Measurements from ENCODE around the gene FEV. TPM values are rescaled to one million over a fixed set of nuclear protein-coding genes. Genes with fewer than 3 reads are reported as not detected.

The FEV gene
- polyA plus RNA-seq, 1 donor (not counting 4 experiments of a cell fraction or from before 2014, with no cell fraction given): not detected

DNA sequence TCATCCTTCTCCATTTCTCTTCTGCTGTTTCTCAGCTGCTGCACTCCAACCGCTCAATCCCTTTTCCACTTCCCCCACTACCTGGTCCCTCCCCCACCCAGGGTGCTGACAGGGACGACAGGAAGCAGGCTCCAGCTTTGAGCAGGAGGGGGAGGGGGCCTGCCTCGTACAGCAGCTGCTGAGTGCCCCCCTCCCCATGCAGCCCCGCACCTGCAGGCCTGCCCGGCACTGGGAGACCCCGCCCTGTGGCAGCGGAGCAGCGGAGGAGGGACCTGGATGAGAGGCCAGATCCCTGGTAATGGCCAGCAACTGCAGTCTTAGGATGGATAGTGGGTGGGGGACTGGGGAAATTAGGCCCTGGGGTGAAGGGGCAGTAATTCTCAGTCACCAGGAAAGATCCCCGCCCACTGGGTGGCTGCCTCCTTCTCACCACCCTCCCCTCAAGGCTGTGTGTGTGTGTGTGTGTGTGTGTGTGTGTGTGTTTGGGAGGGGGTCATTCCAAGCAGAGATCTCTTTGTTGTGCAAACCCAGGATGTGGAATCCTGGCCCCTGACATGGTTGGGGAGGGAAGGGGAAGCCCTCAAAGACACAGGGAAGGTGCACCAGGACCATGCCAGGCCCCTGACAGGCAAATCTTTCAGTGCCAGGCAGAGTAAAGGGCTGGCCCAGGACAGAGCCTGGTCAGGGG lies 15.0 kb upstream of the FEV start:
- H3K4me3 ChIP-seq (ENCODE audit: control insufficient read depth in 2 of 3, extremely low read depth in 1 of 3, insufficient read depth in 2 of 3, low read depth in 1 of 3, low read length in 3 of 3): no peak overlapping the region
- no peak overlapping the region for H2AFZ ChIP-seq (ENCODE audit: control insufficient read depth, low read length)
- peaks cover 15% of the 10 kb centered on the region for H3K4me1 ChIP-seq (ENCODE audit: control insufficient read depth, extremely low read depth, insufficient read depth, low read length)
- no peak for TF ChIP-seq EZH2 (IDR thresholded peaks at IDR 0.05; ENCODE audit: low read length)
- TF ChIP-seq, protein P1, sequence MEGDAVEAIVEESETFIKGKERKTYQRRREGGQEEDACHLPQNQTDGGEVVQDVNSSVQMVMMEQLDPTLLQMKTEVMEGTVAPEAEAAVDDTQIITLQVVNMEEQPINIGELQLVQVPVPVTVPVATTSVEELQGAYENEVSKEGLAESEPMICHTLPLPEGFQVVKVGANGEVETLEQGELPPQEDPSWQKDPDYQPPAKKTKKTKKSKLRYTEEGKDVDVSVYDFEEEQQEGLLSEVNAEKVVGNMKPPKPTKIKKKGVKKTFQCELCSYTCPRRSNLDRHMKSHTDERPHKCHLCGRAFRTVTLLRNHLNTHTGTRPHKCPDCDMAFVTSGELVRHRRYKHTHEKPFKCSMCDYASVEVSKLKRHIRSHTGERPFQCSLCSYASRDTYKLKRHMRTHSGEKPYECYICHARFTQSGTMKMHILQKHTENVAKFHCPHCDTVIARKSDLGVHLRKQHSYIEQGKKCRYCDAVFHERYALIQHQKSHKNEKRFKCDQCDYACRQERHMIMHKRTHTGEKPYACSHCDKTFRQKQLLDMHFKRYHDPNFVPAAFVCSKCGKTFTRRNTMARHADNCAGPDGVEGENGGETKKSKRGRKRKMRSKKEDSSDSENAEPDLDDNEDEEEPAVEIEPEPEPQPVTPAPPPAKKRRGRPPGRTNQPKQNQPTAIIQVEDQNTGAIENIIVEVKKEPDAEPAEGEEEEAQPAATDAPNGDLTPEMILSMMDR (optimal IDR thresholded peaks at IDR 0.05 in 1 of 3, IDR thresholded peaks at IDR 0.05 in 1 of 3, conservative IDR thresholded peaks at IDR 0.05 in 1 of 3; ENCODE audit: extremely low read depth in 1 of 3, insufficient read depth in 2 of 3, low read length in 3 of 3): no peak
- no peak overlapping the region for H3K27ac ChIP-seq (ENCODE audit: control insufficient read depth, insufficient read depth, low read length)
- no peaks in the 10 kb centered on the region for H3K36me3 ChIP-seq (ENCODE audit: control insufficient read depth in 2 of 2, extremely low read depth in 1 of 2, insufficient read depth in 2 of 2, low read length in 2 of 2)
- FAIRE-seq (no peak), DNase-seq (ENCODE audit: low read depth, low spot score) (no peak)
- H3K79me2 ChIP-seq (ENCODE audit: control insufficient read depth, insufficient read depth, low read length): no peaks in the 10 kb centered on the region
- H3K9me3 ChIP-seq (ENCODE audit: control insufficient read depth, low read depth, low read length): no peaks in the 10 kb centered on the region
- dilution Hi-C loops (cut with MboI; ENCODE audit: extremely low pct_ligation_motif_present, low sequenced_read_pairs): no loop called here
- peaks cover 84% of the 10 kb centered on the region for H3K27me3 ChIP-seq (ENCODE audit: control insufficient read depth, extremely low read depth, insufficient read depth, low read length)
- H3K9me1 ChIP-seq (ENCODE audit: control insufficient read depth, extremely low read depth, insufficient read depth, low read length): no peaks in the 10 kb centered on the region
- H4K20me1 ChIP-seq (ENCODE audit: control insufficient read depth, extremely low read depth, insufficient read depth, low read length): peaks cover 4% of the 10 kb centered on the region
- no peak overlapping the region for H3K9ac ChIP-seq (ENCODE audit: control insufficient read depth, extremely low read depth, insufficient read depth, low read length)
- H3K4me2 ChIP-seq (ENCODE audit: control insufficient read depth, extremely low read depth, insufficient read depth, low read depth, low read length): no peak overlapping the region

DNA sequence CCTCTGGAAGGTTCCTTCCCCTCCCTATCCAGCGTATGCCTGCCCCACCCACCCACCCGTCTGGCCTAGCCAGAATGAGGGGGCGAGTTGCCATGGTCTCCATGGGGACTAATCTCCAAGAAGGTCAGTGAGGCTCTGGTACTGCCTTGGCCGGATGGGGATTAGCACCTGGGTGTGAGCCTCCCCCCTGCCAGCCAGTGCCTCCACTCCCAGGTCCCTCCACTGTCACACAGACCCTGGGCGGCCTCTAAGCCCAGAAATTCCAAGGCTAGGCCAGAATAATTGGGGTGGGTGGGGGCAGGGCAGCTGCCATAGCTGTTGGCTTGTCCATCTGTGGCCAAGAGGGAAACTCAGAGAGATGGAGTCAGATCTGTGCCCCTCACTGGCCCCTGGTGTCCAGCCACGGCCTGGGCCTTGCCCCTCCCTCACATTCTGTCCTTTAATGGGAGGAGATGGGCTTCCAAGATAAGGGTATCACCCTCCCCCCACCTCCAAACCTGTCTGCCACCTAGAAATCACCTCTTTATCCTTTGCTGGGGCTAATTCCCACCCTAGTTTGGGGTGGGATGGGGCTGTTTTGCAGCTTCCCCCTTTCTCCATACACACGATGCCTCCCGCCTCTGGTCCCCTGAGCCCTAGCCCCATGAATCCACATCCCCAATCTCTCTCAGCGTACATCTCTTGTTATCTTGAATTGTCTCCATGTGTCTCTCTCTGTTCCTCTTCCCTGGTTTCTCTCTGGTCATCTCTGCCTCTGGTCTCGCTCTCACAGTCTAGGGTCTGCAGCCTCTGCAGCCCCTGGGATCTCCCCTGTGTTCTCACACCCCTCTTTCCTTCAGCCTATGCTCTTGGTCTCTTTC lies 14.3 kb upstream of the FEV start:
- Histone ChIP-seq H3K9me3 (ENCODE audit: control insufficient read depth, low read depth, low read length) (no peaks in the 10 kb centered on the region), H3K27me3 (ENCODE audit: control insufficient read depth, extremely low read depth, insufficient read depth, low read length) (peaks cover 85% of the 10 kb centered on the region), H4K20me1 (ENCODE audit: control insufficient read depth, extremely low read depth, insufficient read depth, low read length) (peaks cover 4% of the 10 kb centered on the region), H3K27ac (ENCODE audit: control insufficient read depth, insufficient read depth, low read length) (no peak overlapping the region), H2AFZ (ENCODE audit: control insufficient read depth, low read length) (no peak overlapping the region), H3K9ac (ENCODE audit: control insufficient read depth, extremely low read depth, insufficient read depth, low read length) (no peak overlapping the region), H3K4me3 (ENCODE audit: control insufficient read depth in 2 of 3, extremely low read depth in 1 of 3, insufficient read depth in 2 of 3, low read depth in 1 of 3, low read length in 3 of 3) (no peak overlapping the region), H3K4me2 (ENCODE audit: control insufficient read depth, extremely low read depth, insufficient read depth, low read depth, low read length) (no peak overlapping the region), H3K4me1 (ENCODE audit: control insufficient read depth, extremely low read depth, insufficient read depth, low read length) (peaks cover 15% of the 10 kb centered on the region), H3K36me3 (ENCODE audit: control insufficient read depth in 2 of 2, extremely low read depth in 1 of 2, insufficient read depth in 2 of 2, low read length in 2 of 2) (no peaks in the 10 kb centered on the region), H3K9me1 (ENCODE audit: control insufficient read depth, extremely low read depth, insufficient read depth, low read length) (no peaks in the 10 kb centered on the region), H3K79me2 (ENCODE audit: control insufficient read depth, insufficient read depth, low read length) (no peaks in the 10 kb centered on the region)
- no peak for TF ChIP-seq EZH2 (IDR thresholded peaks at IDR 0.05; ENCODE audit: low read length)
- TF ChIP-seq, protein P1 (optimal IDR thresholded peaks at IDR 0.05 in 1 of 3, IDR thresholded peaks at IDR 0.05 in 1 of 3, conservative IDR thresholded peaks at IDR 0.05 in 1 of 3; ENCODE audit: extremely low read depth in 1 of 3, insufficient read depth in 2 of 3, low read length in 3 of 3): no peak
- DNase-seq (ENCODE audit: low read depth, low spot score) (no peak), FAIRE-seq (no peak)
- dilution Hi-C loops (cut with MboI; ENCODE audit: extremely low pct_ligation_motif_present, low sequenced_read_pairs): no loop called here

Data from keratinocyte (primary cell).